HTERT RPE-1 (cell line): Measurements from ENCODE around the gene ASH1L.
"Not testable (repeated sequence)": the region's sequence is repeated elsewhere in the genome, so short reads cannot be mapped to it uniquely, and the experiment has no call there.

Experiments
- in situ Hi-C: fragments of 300-500 bp; cut with MboI; formaldehyde crosslinking; loops from 4 replicates; pipeline ENCODE4 v1.14.3; 2020; ENCODE audit warnings: low sequenced_read_pairs

Gene ASH1L

DNA sequence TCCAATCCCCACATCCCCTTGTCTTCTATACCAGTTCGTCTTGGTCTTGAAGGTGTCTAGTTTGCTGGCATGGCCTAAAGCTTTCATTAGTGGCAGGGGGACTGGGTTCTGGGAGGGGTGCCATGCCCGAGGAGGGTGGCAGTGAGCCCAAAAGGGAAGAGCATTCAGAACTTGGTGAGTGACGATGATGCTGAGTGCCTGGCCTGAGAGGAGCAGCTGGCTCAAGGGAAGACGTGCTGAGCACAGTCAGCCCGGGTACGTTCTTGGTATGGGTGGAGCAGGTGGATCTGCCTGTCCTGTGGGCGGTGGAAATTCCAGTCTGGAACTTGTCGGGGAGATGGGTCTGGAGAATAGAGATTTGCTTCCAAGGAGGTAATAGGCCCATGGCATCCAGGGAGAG, 249.3 kb downstream of the ASH1L start:
- in situ Hi-C loops, result no loop called here

DNA sequence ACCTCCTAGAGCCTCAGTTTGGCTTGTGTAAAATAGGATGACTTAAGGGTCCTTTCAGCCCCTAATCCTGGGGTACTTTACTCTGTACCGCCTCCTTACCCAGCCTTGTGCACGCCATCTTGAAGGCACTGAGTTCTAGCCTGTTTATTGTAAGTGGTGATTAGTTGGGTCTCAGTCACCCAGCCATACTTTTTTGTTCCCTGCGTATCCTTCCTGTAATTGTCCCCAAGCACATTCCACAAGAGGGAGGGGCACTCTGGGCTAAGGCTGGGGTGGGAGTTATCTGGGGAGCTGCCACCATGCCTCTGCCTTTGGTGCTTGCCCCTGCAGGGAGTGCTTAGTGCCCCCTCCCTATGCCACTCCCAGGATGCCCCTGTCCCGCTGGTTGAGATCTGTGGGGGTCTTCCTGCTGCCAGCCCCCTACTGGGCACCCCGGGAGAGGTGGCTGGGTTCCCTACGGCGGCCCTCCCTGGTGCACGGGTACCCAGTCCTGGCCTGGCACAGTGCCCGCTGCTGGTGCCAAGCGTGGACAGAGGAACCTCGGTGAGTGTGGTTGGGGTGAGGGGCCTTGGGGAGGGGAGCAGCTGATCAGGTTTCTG, 253.1 kb downstream of the ASH1L start:
- in situ Hi-C loops, result no loop called here

DNA sequence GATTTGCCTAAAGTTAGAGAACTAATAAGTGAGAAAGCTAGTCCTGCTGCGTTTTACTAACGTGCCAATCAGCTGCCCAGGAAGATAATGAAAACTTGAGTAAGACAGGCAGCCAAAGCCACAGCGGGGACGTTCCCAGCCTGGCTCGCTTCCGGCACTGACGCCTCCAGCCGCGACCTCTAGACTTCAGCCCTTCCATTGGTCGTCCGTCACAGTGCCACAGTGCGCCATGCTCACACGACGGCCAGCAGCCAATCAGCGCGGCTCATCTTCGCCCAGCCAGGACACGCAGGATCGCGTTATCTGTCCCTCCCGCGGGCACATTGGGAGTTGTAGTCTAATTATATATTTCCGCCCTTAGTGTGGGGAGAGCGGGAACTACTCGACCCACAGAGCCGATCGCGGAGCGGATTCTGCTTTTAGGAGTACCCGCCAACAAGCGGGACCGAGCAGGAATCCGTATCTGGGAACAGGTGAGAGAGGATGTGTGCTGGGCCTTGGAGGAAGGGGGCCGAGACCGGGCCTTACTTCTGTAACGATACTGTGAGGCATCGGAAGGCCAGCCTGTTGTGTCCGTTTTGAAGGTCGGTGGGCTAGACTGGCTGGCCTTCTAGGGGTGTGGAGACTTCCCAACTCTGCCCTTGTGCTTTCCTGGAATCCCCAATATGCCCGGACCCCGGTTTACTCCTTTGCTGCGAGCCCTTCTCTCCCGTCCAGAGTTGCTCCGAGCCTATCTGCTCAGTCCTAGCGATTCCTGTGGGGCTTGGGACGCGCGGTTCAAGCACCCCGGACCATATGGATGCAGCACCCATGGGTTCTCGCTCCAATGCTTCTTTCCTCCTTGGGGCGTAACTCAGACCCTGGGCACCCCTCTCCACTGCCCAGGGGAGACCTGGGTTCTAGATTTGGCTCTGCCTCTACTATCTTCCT, 253.8 kb downstream of the ASH1L start, which contains the start of gene FDPS:
Gene FDPS (plus strand): TSS at position 374 of the 930 bp plus-strand sequence. CDS start 924 bp downstream, outside the sequence.
- in situ Hi-C loops, result no loop called here

DNA sequence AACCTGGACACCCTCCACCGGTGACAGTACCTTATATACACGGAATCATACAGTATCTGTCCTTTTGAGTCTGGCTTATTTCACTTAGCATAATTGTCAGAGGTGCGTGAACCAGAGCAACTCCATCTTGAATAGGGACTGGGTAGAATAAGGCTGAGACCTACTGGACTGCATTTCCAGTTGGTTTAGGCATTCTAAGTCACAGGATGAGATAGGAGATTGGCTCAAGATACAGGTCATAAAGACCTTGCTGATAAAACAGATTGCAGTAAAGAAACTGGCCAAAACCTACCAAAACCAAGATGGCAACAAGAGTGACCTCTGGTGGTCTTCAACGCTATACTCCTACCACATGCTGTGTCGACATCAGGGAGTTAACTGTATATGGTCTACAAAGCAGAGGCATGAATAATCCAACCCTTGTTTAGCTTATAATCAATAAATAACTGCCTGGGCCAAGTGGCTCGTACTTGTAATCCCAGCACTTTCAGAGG, 255.3 kb downstream of the ASH1L start:
- in situ Hi-C loops, result no loop called here

DNA sequence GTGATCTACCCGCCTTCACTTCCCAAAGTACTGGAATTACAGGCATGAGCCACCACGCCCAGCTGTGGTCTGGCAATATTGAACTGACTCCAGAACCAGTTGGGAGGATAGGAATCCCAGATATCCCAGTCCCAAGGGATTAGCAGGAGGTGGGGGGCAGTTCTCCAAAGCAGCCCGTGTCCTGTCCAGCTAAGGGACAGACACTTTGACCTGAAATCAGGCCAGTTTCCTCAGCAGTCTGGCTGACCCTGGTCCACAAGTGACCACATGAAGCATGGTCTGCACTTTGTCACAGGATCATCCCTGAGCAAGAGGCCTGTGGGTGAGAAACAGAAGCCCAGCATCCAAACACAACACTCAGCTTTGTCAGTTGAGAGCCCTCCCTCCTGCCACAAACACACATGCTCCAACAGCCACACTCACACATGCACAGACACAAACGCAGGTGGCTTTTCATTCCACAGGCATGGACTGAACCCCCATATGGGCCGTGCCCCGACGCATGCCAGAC, 256.7 kb downstream of the ASH1L start:
- in situ Hi-C loops, result no loop called here

DNA sequence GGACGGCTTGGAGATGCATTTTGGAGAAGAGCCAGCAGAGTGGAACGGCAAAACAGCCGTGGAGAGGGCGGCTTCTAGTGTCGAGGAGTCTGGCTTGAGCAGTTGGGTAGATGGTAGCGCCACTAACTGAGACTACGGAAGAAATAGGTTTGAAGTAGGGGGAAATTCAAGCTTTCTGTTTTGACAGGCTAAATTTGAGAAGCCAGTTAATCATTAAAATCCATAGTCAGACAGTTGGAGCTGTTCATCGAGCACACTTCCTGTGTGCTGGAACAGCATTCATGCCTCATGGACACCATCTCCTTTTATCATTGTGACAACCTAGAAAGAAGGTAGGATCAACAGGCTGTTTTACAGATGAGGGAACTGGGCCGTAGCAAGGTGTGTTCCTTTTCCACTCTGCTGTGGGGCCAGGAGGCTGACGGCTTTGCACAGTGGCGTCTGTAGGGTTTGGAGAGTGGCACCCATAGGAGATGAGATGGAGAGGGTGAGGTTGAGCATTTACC, 258.0 kb downstream of the ASH1L start:
- in situ Hi-C loops, result no loop called here

- in situ Hi-C loops, result no loop called here
Observed at GRCh38 chr1:155301342-155301841, 261.2 kb downstream of the ASH1L start, which contains the start of gene PKLR. PKLR (minus strand) TSS chr1:155301438; CDS start chr1:155301395, 43 bp downstream.

- in situ Hi-C loops, result no loop called here
Observed at GRCh38 chr1:155300553-155301329, 261.9 kb downstream of the ASH1L start.

DNA sequence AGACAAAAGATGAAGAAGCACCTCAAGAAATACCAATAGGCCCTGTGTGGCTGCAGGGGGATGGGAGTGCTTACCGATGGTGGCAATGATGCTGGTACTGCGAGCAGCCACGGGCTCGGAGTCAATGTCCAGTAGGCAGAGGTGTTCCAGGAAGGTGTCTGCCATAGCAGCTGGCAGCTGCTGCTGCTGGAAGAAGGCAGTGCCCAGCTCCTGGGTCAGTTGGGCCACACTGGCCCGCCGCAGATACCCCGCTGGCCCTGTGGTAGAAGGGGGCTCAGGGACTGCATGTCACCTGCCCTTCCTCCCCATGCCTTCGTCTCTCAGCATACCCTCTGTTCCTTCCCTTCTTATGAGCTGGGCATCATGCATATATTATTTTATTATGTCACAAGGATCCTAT, 262.6 kb downstream of the ASH1L start:
- in situ Hi-C loops, result no loop called here

GRCh38 chr1:155297384-155297783, 265.2 kb downstream of the ASH1L start:
- in situ Hi-C loops, result no loop called here

DNA sequence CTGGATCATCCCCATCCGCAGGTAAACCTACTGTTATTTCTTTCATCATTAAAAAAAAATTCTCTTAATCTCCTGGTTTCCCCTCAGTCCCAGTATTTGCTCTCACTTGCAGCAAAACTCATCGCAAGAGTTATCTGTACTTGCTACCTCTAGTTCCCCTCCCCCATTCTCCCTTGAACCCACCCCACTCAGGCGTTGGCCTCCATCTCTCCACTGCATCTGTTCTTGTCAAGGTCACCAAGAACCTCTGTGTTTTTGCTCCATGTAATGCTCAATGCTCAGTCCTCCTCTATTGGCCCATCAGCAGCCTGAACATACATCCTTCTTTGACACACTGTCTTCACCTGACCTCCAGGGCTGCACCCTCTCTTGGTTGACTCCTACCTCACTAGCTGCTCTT, 265.9 kb downstream of the ASH1L start:
- in situ Hi-C loops, result no loop called here

- in situ Hi-C loops, result no loop called here
Observed at GRCh38 chr1:155295942-155296267, 266.7 kb downstream of the ASH1L start.

- in situ Hi-C loops, result no loop called here
Observed at GRCh38 chr1:155295183-155295941, 267.2 kb downstream of the ASH1L start.

- in situ Hi-C loops, result no loop called here
Observed at GRCh38 chr1:155294520-155295182, 268.0 kb downstream of the ASH1L start.

DNA sequence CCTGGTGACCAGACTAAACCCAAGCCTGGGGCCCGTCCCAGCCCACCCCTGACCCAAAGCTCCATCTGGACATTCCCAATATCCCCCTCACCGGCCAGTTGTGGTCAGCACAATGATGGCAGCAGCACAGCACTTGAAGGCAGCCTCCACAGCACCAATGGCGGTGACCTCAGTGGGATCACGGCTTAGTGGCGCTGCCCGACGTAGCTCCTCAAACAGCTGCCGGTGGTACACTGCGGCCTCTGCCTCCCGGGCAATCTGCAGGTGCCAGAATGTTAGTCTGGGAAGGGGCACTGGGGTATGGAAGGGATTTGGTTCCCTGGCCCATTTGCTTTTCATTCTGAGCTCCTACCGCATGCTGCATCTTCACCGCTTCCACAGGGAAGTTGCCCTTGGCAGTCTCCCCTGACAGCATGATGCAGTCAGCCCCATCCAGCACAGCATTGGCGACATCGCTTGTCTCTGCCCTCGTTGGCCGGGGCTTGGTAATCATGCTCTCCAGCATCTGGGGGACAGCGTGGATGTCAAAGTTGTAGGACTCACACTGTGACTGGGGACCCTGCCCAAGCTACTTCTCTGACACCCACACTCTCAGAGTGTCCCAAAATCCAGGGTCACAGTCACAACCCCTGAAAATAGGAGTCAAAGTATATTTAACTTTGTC, 269.4 kb downstream of the ASH1L start:
- in situ Hi-C loops, result no loop called here

DNA sequence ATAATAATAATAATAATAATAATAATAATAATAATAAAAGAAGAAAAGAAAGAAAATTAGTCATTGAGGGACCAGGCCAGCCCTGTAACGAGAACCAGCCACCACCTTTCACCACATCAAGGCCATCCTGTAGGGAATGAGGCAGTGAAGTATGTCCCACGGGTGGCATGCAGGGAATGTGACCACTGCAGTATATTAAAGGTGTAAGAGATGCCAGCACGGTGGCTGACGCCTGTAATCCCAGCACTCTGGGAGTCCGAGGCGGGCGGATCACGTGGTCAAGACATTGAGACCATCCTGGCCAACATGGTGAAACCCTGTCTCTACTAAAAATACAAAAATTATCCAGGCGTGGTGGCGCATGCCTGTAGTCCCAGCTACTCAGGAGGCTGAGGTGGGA, 271.6 kb downstream of the ASH1L start:
- in situ Hi-C loops, result not testable (repeated sequence)

DNA sequence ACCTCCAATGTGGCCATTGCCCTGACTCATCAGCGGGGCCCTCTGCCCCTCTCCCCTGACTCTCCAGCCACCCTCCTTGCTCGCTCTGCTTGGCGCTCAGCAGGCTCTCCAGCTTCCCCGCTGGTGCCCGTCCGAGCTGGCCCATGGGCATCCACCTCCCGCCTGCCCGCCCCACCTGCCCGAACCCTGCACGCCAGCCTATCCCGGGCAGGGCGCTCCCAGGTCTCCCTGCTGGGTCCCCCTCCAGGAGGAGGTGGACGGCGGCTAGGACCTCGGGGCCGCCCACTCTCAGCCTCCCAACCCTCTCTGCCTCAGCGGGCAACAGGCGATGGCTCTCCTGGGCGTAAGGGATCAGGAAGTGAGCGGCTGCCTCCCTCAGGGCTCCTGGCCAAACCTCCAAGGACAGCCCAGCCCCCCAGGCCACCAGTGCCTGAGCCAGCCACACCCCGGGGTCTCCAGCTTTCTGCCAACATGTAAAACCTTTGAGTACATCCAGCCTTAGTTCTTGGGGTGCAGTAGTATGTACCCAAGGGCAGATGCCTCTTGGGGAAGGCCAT, 274.5 kb downstream of the ASH1L start:
- in situ Hi-C loops, result no loop called here

GRCh38 chr1:155286544-155286943, 276.1 kb downstream of the ASH1L start:
- in situ Hi-C loops, result no loop called here

- in situ Hi-C loops, result no loop called here
Observed at GRCh38 chr1:155285631-155286044, 277.0 kb downstream of the ASH1L start.
